Lower leg skin (tissue), 3 donors: ENCODE results near the gene CAMTA1.

Experiments
- POLR2A ChIP-seq, 2 donors: fragments of 450-650 bp; IDR thresholded peaks; one replicate each; pipeline ENCODE4 v1.6.1; 2016 to 2017; ENCODE audit warnings: antibody characterized with exemption in 2 of 2, mild to moderate bottlenecking in 1 of 2, moderate library complexity in 1 of 2
- TF ChIP-seq, protein P1 (sequence below), 3 donors: fragments of 450-650 bp; IDR thresholded peaks; one replicate each; pipeline ENCODE4 v1.5.1; 2016; ENCODE audit warnings: antibody characterized with exemption in 3 of 3, mild to moderate bottlenecking in 3 of 3, moderate library complexity in 2 of 3

DNA sequence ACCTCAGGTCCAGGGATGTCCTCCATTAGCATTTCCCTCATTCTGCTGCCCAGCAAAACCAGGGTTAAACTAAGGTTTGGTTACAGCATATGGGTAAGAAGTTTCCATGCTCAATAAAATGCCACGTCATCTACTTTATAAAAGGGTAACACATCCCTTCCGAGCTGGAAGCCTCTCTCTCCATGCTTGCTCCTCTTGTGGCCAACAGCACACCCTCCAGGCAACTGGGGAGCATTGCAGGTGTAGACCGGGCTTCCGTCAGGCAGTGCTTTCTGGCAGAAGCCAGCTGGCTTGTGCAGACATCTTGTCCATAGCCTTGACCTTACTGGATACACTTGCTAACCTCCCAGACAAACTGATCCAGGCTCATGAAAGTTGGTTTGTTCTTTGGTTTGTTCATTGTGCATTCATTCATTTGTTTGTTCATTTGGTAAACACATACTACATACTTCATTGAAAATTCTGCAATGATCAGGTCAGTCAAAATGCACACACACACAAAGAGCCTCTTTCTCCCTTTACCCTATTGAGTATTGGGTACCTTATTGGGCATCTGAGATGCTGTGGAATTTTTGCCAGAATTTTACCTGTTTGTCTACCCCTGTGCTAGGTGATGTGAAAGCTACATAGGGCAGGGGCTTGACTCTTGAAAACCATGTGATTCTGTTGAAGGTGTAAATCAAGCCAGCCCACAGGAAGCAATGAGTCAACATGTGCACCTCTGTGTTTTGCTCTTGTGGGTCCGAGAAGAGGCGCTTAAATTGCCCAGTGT, 422.8 kb downstream of the CAMTA1 start:
- TF ChIP-seq, protein P1, sequence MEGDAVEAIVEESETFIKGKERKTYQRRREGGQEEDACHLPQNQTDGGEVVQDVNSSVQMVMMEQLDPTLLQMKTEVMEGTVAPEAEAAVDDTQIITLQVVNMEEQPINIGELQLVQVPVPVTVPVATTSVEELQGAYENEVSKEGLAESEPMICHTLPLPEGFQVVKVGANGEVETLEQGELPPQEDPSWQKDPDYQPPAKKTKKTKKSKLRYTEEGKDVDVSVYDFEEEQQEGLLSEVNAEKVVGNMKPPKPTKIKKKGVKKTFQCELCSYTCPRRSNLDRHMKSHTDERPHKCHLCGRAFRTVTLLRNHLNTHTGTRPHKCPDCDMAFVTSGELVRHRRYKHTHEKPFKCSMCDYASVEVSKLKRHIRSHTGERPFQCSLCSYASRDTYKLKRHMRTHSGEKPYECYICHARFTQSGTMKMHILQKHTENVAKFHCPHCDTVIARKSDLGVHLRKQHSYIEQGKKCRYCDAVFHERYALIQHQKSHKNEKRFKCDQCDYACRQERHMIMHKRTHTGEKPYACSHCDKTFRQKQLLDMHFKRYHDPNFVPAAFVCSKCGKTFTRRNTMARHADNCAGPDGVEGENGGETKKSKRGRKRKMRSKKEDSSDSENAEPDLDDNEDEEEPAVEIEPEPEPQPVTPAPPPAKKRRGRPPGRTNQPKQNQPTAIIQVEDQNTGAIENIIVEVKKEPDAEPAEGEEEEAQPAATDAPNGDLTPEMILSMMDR (IDR thresholded peaks at IDR 0.05), result no peak
- no peak for TF ChIP-seq POLR2A (IDR thresholded peaks at IDR 0.05)
